HEK293 (cell line): Measurements from ENCODE around the gene SPRY4.

Experiments used
- CTCF ChIA-PET: fragments of 350-600 bp; formaldehyde crosslinking; extraction: SDS; loops from one replicate; lab custom pipeline; 2021; ENCODE audit warnings: antibody characterized with exemption; lab: Yijun Ruan, JAX
- POLR2A ChIA-PET: fragments of 300-600 bp; formaldehyde crosslinking; extraction: SDS; loops from one replicate; lab custom pipeline; 2020; ENCODE audit warnings: antibody characterized with exemption, inconsistent platforms; lab: Yijun Ruan, JAX
- H3K27ac ChIP-seq: fragments of 200-500 bp; sonication (Bioruptor generic); 2 replicates; pipeline ENCODE4 v1.5.1; 2014; ENCODE audit warnings: low read depth, low read length, control low read depth, inconsistent platforms; ENCODE audit errors: extremely low read depth
- H3K36me3 ChIP-seq, 2 experiments: fragments of 200-500 bp in 1 of 2; sonication (Bioruptor generic) in 1 of 2; 1 replicate in 1 of 2; 2 replicates in 1 of 2; pipeline ENCODE4 v1.5.1; 2014 to 2017; ENCODE audit warnings: inconsistent platforms in 2 of 2, low read length in 2 of 2; ENCODE audit not compliant: control insufficient read depth in 2 of 2, insufficient read depth in 1 of 2
- H3K4me1 ChIP-seq: fragments of 200-500 bp; sonication (Bioruptor generic); 2 replicates; pipeline ENCODE4 v1.5.1; 2014; ENCODE audit warnings: mild to moderate bottlenecking, low read length, inconsistent platforms; ENCODE audit not compliant: control insufficient read depth, insufficient read depth
- H3K4me3 ChIP-seq: 2 replicates; pipeline ENCODE4 v1.5.1; 2011; ENCODE audit warnings: low read depth, mild to moderate bottlenecking, control low read depth, low read length, moderate library complexity
- H3K9me3 ChIP-seq: fragments of 200-500 bp; sonication (Bioruptor generic); 2 replicates; pipeline ENCODE4 v1.5.1; 2014; ENCODE audit warnings: low read depth, low read length, inconsistent platforms; ENCODE audit not compliant: control insufficient read depth, insufficient read depth
- GLIS1 ChIP-seq: fragments of 450-650 bp; formaldehyde crosslinking; IDR thresholded peaks from 2 replicates; pipeline ENCODE4 v1.5.1; 2016; ENCODE audit warnings: missing biosample characterization, missing genetic modification characterization
- IKZF3 ChIP-seq: fragments of 450-650 bp; IDR thresholded peaks from 2 replicates; pipeline ENCODE4 v1.5.0; 2018; ENCODE audit warnings: missing biosample characterization, mild to moderate bottlenecking, missing genetic modification characterization, moderate library complexity
- KLF7 ChIP-seq: fragments of 450-650 bp; formaldehyde crosslinking; IDR thresholded peaks from 2 replicates; pipeline ENCODE4 v1.5.1; 2016; ENCODE audit warnings: missing biosample characterization, missing genetic modification characterization, borderline replicate concordance
- MYNN ChIP-seq: fragments of 450-650 bp; formaldehyde crosslinking; IDR thresholded peaks from 2 replicates; pipeline ENCODE4 v1.5.1; 2016; ENCODE audit warnings: missing biosample characterization, missing genetic modification characterization, borderline replicate concordance
- MZF1 ChIP-seq: fragments of 450-650 bp; formaldehyde crosslinking; IDR thresholded peaks from 2 replicates; pipeline ENCODE4 v1.5.1; 2017; ENCODE audit warnings: missing biosample characterization, missing genetic modification characterization, borderline replicate concordance
- PRDM1 ChIP-seq: fragments of 450-650 bp; formaldehyde crosslinking; IDR thresholded peaks from 2 replicates; pipeline ENCODE4; 2016; ENCODE audit warnings: missing biosample characterization, missing genetic modification characterization
- REPIN1 ChIP-seq: fragments of 450-650 bp; formaldehyde crosslinking; IDR thresholded peaks from 2 replicates; pipeline ENCODE4 v1.5.1; 2017; ENCODE audit warnings: missing biosample characterization, missing genetic modification characterization, low read depth
- SCRT2 ChIP-seq: fragments of 450-650 bp; formaldehyde crosslinking; IDR thresholded peaks from 2 replicates; pipeline ENCODE4 v1.5.1; 2016; ENCODE audit warnings: missing biosample characterization, missing genetic modification characterization
- SP7 ChIP-seq: fragments of 450-650 bp; formaldehyde crosslinking; IDR thresholded peaks from 2 replicates; pipeline ENCODE4 v1.5.1; 2016; ENCODE audit warnings: missing biosample characterization, missing genetic modification characterization
- ZBTB8A ChIP-seq: fragments of 450-650 bp; formaldehyde crosslinking; IDR thresholded peaks from 2 replicates; pipeline ENCODE4 v1.5.1; 2016; ENCODE audit warnings: missing biosample characterization, missing genetic modification characterization
- ZIC2 ChIP-seq: fragments of 450-650 bp; formaldehyde crosslinking; IDR thresholded peaks from 2 replicates; pipeline ENCODE4 v1.5.1; 2016; ENCODE audit warnings: missing biosample characterization, missing genetic modification characterization
- ZNF138 ChIP-seq: fragments of 450-650 bp; formaldehyde crosslinking; IDR thresholded peaks from 2 replicates; pipeline ENCODE4 v1.5.1; 2016; ENCODE audit warnings: missing biosample characterization, missing genetic modification characterization, borderline replicate concordance
- ZNF140 ChIP-seq: fragments of 450-650 bp; formaldehyde crosslinking; IDR thresholded peaks from 2 replicates; pipeline ENCODE4 v1.5.1; 2016; ENCODE audit warnings: missing biosample characterization, missing genetic modification characterization
- ZNF404 ChIP-seq: fragments of 450-650 bp; formaldehyde crosslinking; IDR thresholded peaks from 2 replicates; pipeline ENCODE4 v1.5.1; 2017; ENCODE audit warnings: missing biosample characterization, missing genetic modification characterization
- ZNF48 ChIP-seq: fragments of 450-650 bp; formaldehyde crosslinking; IDR thresholded peaks from 2 replicates; pipeline ENCODE4 v1.5.1; 2016; ENCODE audit warnings: missing biosample characterization, missing genetic modification characterization
- ZNF558 ChIP-seq: fragments of 450-650 bp; formaldehyde crosslinking; IDR thresholded peaks from 2 replicates; pipeline ENCODE4 v1.5.1; 2016; ENCODE audit warnings: missing biosample characterization, missing genetic modification characterization
- ZNF560 ChIP-seq: fragments of 450-650 bp; formaldehyde crosslinking; IDR thresholded peaks from 2 replicates; pipeline ENCODE4 v1.5.1; 2017; ENCODE audit warnings: missing biosample characterization, missing genetic modification characterization, borderline replicate concordance
- ZNF561 ChIP-seq: fragments of 450-650 bp; IDR thresholded peaks from 2 replicates; pipeline ENCODE4 v1.5.1; 2018; ENCODE audit warnings: missing biosample characterization, missing genetic modification characterization, borderline replicate concordance
- ZNF585B ChIP-seq: fragments of 450-650 bp; formaldehyde crosslinking; IDR thresholded peaks from 2 replicates; pipeline ENCODE4 v1.5.1; 2016; ENCODE audit warnings: missing biosample characterization, missing genetic modification characterization
- ZNF768 ChIP-seq: fragments of 450-650 bp; formaldehyde crosslinking; IDR thresholded peaks from 2 replicates; pipeline ENCODE4 v1.5.1; 2018; ENCODE audit warnings: missing biosample characterization, mild to moderate bottlenecking, missing genetic modification characterization
- ZNF776 ChIP-seq: fragments of 450-650 bp; formaldehyde crosslinking; IDR thresholded peaks from 2 replicates; pipeline ENCODE4 v1.5.0; 2017; ENCODE audit warnings: missing biosample characterization, missing genetic modification characterization, borderline replicate concordance
- ZNF777 ChIP-seq: fragments of 450-650 bp; formaldehyde crosslinking; IDR thresholded peaks from 2 replicates; pipeline ENCODE4 v1.5.1; 2017; ENCODE audit warnings: missing biosample characterization, missing genetic modification characterization, borderline replicate concordance
- ZNF837 ChIP-seq: fragments of 450-650 bp; formaldehyde crosslinking; IDR thresholded peaks from 2 replicates; pipeline ENCODE4 v1.5.1; 2016; ENCODE audit warnings: missing biosample characterization, missing genetic modification characterization
- ZNF843 ChIP-seq: fragments of 450-650 bp; formaldehyde crosslinking; IDR thresholded peaks from 2 replicates; pipeline ENCODE4 v1.5.1; 2016; ENCODE audit warnings: missing biosample characterization, missing genetic modification characterization
- ZXDB ChIP-seq: fragments of 450-650 bp; formaldehyde crosslinking; IDR thresholded peaks from 2 replicates; pipeline ENCODE4 v1.5.1; 2016; ENCODE audit warnings: missing biosample characterization, missing genetic modification characterization
- TF ChIP-seq, protein P1 (sequence below): fragments of 450-650 bp; formaldehyde crosslinking; IDR thresholded peaks from 2 replicates; pipeline ENCODE4 v1.5.1; 2016; ENCODE audit warnings: missing biosample characterization, missing genetic modification characterization
- TF ChIP-seq, protein P2 (sequence below): fragments of 450-650 bp; formaldehyde crosslinking; IDR thresholded peaks from 2 replicates; pipeline ENCODE4 v1.5.1; 2017; ENCODE audit warnings: missing biosample characterization, missing genetic modification characterization
- TF ChIP-seq, protein P3 (sequence below): fragments of 450-650 bp; formaldehyde crosslinking; IDR thresholded peaks from 2 replicates; pipeline ENCODE4 v1.5.1; 2016; ENCODE audit warnings: missing biosample characterization, missing genetic modification characterization
- TF ChIP-seq, protein P4 (sequence below): fragments of 450-650 bp; formaldehyde crosslinking; IDR thresholded peaks from 2 replicates; pipeline ENCODE4 v1.5.1; 2016; ENCODE audit warnings: missing biosample characterization, missing genetic modification characterization, low read depth
- TF ChIP-seq, protein P5 (sequence below): fragments of 450-650 bp; formaldehyde crosslinking; IDR thresholded peaks from 2 replicates; pipeline ENCODE4 v1.5.1; 2016; ENCODE audit warnings: missing biosample characterization, missing genetic modification characterization
- TF ChIP-seq, protein P6 (sequence below): fragments of 450-650 bp; formaldehyde crosslinking; IDR thresholded peaks from 2 replicates; pipeline ENCODE4 v1.5.1; 2017; ENCODE audit warnings: missing biosample characterization, missing genetic modification characterization

Gene SPRY4

DNA sequence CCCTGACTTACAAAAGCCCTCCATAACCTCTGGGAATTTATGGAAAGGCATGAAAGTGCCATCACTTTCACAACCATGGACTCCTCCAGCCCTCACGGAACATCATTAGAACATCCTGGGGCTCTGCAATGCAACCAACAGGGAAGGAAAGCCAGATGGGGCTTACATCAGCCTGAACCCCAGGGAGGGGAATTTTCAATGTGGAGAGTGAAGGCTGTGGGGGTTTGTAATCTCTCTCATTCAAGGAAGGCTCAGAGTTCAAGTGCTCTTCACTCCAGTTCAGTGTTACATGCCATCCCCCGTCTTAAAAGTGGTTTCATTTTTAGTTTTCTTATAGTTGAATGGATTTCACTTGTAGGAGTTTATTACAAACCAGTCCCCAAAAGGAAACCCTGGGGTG, 5.7 kb downstream of the SPRY4 start:
- Histone ChIP-seq H3K4me1 (peaks cover 46% of the 10 kb centered on the region), H3K9me3 (no peaks in the 10 kb centered on the region), H3K27ac (no peak overlapping the region), H3K36me3 (peaks cover 0 to 6% of the 10 kb centered on the region in 2 experiments; a peak in 1 of 3 replicates), H3K4me3 (no peak overlapping the region)
- POLR2A ChIA-PET: no interaction called here
- CTCF ChIA-PET: no interaction called here
- TF ChIP-seq ZNF777 (tag by site-specific recombination) (no peak), MYNN (tag by site-specific recombination) (no peak), ZIC2 (tag by site-specific recombination) (peak; percentile 47; the same call in 1 of the 2 replicates), MZF1 (tag by site-specific recombination) (no peak), ZNF560 (tag by site-specific recombination) (no peak), ZNF561 (tag by site-specific recombination) (no peak), ZNF48 (tag by site-specific recombination) (no peak), ZNF837 (no peak), ZNF138 (tag by site-specific recombination) (no peak), SP7 (no peak), GLIS1 (0 out of 2 replicates have a peak, but pooled peaks have one; percentile 15), ZNF843 (tag by site-specific recombination) (no peak), REPIN1 (tag by site-specific recombination) (no peak), ZNF768 (tag by site-specific recombination) (no peak), ZNF140 (no peak), IKZF3 (tag by site-specific recombination) (no peak), ZBTB8A (tag by site-specific recombination) (no peak), ZNF585B (tag by site-specific recombination) (no peak), PRDM1 (tag by site-specific recombination) (peak; percentile 53), ZXDB (no peak), SCRT2 (tag by site-specific recombination) (no peak), ZNF404 (tag by site-specific recombination) (no peak), ZNF558 (tag by site-specific recombination) (no peak), KLF7 (tag by site-specific recombination) (no peak), ZNF776 (tag by site-specific recombination) (no peak)
- TF ChIP-seq, protein P1, sequence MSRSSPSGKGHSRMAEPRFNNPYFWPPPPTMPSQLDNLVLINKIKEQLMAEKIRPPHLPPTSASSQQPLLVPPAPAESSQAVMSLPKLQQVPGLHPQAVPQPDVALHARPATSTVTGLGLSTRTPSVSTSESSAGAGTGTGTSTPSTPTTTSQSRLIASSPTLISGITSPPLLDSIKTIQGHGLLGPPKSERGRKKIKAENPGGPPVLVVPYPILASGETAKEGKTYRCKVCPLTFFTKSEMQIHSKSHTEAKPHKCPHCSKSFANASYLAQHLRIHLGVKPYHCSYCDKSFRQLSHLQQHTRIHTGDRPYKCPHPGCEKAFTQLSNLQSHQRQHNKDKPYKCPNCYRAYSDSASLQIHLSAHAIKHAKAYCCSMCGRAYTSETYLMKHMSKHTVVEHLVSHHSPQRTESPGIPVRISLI (tag by site-specific recombination): no peak
- TF ChIP-seq, protein P2, sequence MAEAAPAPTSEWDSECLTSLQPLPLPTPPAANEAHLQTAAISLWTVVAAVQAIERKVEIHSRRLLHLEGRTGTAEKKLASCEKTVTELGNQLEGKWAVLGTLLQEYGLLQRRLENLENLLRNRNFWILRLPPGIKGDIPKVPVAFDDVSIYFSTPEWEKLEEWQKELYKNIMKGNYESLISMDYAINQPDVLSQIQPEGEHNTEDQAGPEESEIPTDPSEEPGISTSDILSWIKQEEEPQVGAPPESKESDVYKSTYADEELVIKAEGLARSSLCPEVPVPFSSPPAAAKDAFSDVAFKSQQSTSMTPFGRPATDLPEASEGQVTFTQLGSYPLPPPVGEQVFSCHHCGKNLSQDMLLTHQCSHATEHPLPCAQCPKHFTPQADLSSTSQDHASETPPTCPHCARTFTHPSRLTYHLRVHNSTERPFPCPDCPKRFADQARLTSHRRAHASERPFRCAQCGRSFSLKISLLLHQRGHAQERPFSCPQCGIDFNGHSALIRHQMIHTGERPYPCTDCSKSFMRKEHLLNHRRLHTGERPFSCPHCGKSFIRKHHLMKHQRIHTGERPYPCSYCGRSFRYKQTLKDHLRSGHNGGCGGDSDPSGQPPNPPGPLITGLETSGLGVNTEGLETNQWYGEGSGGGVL (tag by site-specific recombination): peak; percentile 49; the same call in 1 of the 2 replicates
- TF ChIP-seq, protein P3, sequence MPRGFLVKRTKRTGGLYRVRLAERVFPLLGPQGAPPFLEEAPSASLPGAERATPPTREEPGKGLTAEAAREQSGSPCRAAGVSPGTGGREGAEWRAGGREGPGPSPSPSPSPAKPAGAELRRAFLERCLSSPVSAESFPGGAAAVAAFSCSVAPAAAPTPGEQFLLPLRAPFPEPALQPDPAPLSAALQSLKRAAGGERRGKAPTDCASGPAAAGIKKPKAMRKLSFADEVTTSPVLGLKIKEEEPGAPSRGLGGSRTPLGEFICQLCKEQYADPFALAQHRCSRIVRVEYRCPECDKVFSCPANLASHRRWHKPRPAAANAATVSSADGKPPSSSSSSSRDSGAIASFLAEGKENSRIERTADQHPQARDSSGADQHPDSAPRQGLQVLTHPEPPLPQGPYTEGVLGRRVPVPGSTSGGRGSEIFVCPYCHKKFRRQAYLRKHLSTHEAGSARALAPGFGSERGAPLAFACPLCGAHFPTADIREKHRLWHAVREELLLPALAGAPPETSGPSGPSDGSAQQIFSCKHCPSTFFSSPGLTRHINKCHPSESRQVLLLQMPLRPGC (tag by site-specific recombination): no peak
- TF ChIP-seq, protein P4, sequence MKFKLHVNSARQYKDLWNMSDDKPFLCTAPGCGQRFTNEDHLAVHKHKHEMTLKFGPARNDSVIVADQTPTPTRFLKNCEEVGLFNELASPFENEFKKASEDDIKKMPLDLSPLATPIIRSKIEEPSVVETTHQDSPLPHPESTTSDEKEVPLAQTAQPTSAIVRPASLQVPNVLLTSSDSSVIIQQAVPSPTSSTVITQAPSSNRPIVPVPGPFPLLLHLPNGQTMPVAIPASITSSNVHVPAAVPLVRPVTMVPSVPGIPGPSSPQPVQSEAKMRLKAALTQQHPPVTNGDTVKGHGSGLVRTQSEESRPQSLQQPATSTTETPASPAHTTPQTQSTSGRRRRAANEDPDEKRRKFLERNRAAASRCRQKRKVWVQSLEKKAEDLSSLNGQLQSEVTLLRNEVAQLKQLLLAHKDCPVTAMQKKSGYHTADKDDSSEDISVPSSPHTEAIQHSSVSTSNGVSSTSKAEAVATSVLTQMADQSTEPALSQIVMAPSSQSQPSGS (tag by site-specific recombination): no peak
- TF ChIP-seq, protein P5, sequence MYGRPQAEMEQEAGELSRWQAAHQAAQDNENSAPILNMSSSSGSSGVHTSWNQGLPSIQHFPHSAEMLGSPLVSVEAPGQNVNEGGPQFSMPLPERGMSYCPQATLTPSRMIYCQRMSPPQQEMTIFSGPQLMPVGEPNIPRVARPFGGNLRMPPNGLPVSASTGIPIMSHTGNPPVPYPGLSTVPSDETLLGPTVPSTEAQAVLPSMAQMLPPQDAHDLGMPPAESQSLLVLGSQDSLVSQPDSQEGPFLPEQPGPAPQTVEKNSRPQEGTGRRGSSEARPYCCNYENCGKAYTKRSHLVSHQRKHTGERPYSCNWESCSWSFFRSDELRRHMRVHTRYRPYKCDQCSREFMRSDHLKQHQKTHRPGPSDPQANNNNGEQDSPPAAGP: no peak
- TF ChIP-seq, protein P6, sequence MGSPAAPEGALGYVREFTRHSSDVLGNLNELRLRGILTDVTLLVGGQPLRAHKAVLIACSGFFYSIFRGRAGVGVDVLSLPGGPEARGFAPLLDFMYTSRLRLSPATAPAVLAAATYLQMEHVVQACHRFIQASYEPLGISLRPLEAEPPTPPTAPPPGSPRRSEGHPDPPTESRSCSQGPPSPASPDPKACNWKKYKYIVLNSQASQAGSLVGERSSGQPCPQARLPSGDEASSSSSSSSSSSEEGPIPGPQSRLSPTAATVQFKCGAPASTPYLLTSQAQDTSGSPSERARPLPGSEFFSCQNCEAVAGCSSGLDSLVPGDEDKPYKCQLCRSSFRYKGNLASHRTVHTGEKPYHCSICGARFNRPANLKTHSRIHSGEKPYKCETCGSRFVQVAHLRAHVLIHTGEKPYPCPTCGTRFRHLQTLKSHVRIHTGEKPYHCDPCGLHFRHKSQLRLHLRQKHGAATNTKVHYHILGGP: no peak
